ENCODE data around the gene BET1L.
"Not testable (repeated sequence)": the region's sequence is repeated elsewhere in the genome, so short reads cannot be mapped to it uniquely, and the experiment has no call there.

- not testable (repeated sequence) for TF ChIP-seq CTCF (IDR thresholded peaks at IDR 0.05; ENCODE audit: low read depth, low read length); MYC (IDR thresholded peaks at IDR 0.05; ENCODE audit: low read depth, low read length); POLR2A (IDR thresholded peaks at IDR 0.05; ENCODE audit: extremely low read depth, insufficient read length)
Observed at GRCh38 chr11:238346-238745, 31.1 kb upstream of the BET1L start.

Data from NB4 (cell line).